SK-N-SH treated with all-trans-retinoic acid at 6 μM for 48 hours (cell line): ENCODE measurements around the gene GALM.

Source experiments
- ATAC-seq: fragments of 200-7000 bp; cut with Tn5 transposase; 3 replicates; pipeline ENCODE4 v1.9.1; 2020; ENCODE audit warnings: mild to moderate bottlenecking, moderate library complexity
- ARNTL ChIP-seq: fragments of 450-650 bp; formaldehyde crosslinking; IDR thresholded peaks from 2 replicates; pipeline ENCODE4 v1.5.0; 2020; ENCODE audit warnings: low read depth, mild to moderate bottlenecking, moderate library complexity, borderline replicate concordance
- BACH2 ChIP-seq: fragments of 250-450 bp; sonication (Bioruptor Pico); IDR thresholded peaks from 2 replicates; pipeline ENCODE4 v1.9.0; 2021; ENCODE audit warnings: mild to moderate bottlenecking, borderline replicate concordance
- CSDC2 ChIP-seq: fragments of 250-450 bp; sonication (Bioruptor Pico); IDR thresholded peaks from 2 replicates; pipeline ENCODE4 v1.5.0; 2020; ENCODE audit warnings: mild to moderate bottlenecking, moderate library complexity
- ESRRG ChIP-seq: fragments of 250-450 bp; sonication (Bioruptor Pico); IDR thresholded peaks from 2 replicates; pipeline ENCODE4 v1.6.1; 2021; ENCODE audit warnings: mild to moderate bottlenecking
- GLIS3 ChIP-seq: fragments of 250-450 bp; sonication (Bioruptor Pico); IDR thresholded peaks from 2 replicates; pipeline ENCODE4 v1.5.0; 2020; ENCODE audit warnings: mild to moderate bottlenecking, moderate library complexity
- ISL1 ChIP-seq: fragments of 250-450 bp; sonication (Bioruptor Pico); IDR thresholded peaks from 2 replicates; pipeline ENCODE4 v2.1.2; 2022; ENCODE audit warnings: mild to moderate bottlenecking, moderate library complexity
- OSR1 ChIP-seq: fragments of 250-450 bp; sonication (Bioruptor Pico); IDR thresholded peaks from 2 replicates; pipeline ENCODE4 v1.8.0; 2022; ENCODE audit warnings: moderate library complexity, mild to moderate bottlenecking, inconsistent platforms
- RARB ChIP-seq: fragments of 250-450 bp; sonication (Bioruptor Pico); IDR thresholded peaks from 2 replicates; pipeline ENCODE4 v1.8.0; 2021; ENCODE audit warnings: mild to moderate bottlenecking, moderate library complexity
- SNAI2 ChIP-seq: fragments of 250-450 bp; sonication (Bioruptor Pico); IDR thresholded peaks from 2 replicates; pipeline ENCODE4 v1.5.0; 2020; ENCODE audit warnings: mild to moderate bottlenecking, moderate library complexity
- ZC3H10 ChIP-seq: fragments of 250-450 bp; sonication (Bioruptor Pico); IDR thresholded peaks from 2 replicates; pipeline ENCODE4 v1.5.1; 2021; ENCODE audit warnings: mild to moderate bottlenecking, moderate library complexity
- ZFP3 ChIP-seq: fragments of 250-450 bp; sonication (Bioruptor Pico); IDR thresholded peaks from 2 replicates; pipeline ENCODE4 v1.5.0; 2020; ENCODE audit warnings: mild to moderate bottlenecking, moderate library complexity
- ZNF565 ChIP-seq: fragments of 450-650 bp; formaldehyde crosslinking; conservative IDR thresholded peaks from 2 replicates; pipeline ENCODE4 v1.5.0; 2020; ENCODE audit warnings: low read depth, mild to moderate bottlenecking, moderate library complexity
- ZNF70 ChIP-seq: fragments of 450-650 bp; formaldehyde crosslinking; IDR thresholded peaks from 2 replicates; pipeline ENCODE4 v1.5.0; 2020; ENCODE audit warnings: mild to moderate bottlenecking, moderate library complexity
- ZNF8 ChIP-seq: fragments of 450-650 bp; formaldehyde crosslinking; IDR thresholded peaks from 2 replicates; pipeline ENCODE4 v1.5.0; 2020; ENCODE audit warnings: mild to moderate bottlenecking, moderate library complexity
- TF ChIP-seq, protein P1 (sequence below): fragments of 250-450 bp; sonication (Bioruptor Pico); IDR thresholded peaks from 2 replicates; pipeline ENCODE4 v1.5.1; 2020; ENCODE audit warnings: low read depth, mild to moderate bottlenecking, moderate library complexity
- TF ChIP-seq, protein P2 (sequence below): fragments of 250-450 bp; sonication (Bioruptor Pico); IDR thresholded peaks from 2 replicates; pipeline ENCODE4 v1.5.0; 2020; ENCODE audit warnings: mild to moderate bottlenecking, moderate library complexity
- TF ChIP-seq, protein P3 (sequence below): fragments of 250-450 bp; sonication (Bioruptor Pico); IDR thresholded peaks from 2 replicates; pipeline ENCODE4 v1.8.0; 2021; ENCODE audit warnings: low read depth, mild to moderate bottlenecking, moderate library complexity, borderline replicate concordance
- TF ChIP-seq, protein P4 (sequence below): fragments of 250-450 bp; sonication (Bioruptor Pico); IDR thresholded peaks from 2 replicates; pipeline ENCODE4 v1.8.0; 2020; ENCODE audit warnings: mild to moderate bottlenecking, moderate library complexity, borderline replicate concordance

Gene GALM

GRCh38 chr2:38748943-38749804, 83.3 kb downstream of the GALM start:
- no peak for TF ChIP-seq ARNTL
- TF ChIP-seq, protein P1, sequence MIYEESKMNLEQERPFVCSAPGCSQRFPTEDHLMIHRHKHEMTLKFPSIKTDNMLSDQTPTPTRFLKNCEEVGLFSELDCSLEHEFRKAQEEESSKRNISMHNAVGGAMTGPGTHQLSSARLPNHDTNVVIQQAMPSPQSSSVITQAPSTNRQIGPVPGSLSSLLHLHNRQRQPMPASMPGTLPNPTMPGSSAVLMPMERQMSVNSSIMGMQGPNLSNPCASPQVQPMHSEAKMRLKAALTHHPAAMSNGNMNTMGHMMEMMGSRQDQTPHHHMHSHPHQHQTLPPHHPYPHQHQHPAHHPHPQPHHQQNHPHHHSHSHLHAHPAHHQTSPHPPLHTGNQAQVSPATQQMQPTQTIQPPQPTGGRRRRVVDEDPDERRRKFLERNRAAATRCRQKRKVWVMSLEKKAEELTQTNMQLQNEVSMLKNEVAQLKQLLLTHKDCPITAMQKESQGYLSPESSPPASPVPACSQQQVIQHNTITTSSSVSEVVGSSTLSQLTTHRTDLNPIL (CRISPR knock-in tag): no peak; the same call in 1 of the 2 replicates
- TF ChIP-seq, protein P2, sequence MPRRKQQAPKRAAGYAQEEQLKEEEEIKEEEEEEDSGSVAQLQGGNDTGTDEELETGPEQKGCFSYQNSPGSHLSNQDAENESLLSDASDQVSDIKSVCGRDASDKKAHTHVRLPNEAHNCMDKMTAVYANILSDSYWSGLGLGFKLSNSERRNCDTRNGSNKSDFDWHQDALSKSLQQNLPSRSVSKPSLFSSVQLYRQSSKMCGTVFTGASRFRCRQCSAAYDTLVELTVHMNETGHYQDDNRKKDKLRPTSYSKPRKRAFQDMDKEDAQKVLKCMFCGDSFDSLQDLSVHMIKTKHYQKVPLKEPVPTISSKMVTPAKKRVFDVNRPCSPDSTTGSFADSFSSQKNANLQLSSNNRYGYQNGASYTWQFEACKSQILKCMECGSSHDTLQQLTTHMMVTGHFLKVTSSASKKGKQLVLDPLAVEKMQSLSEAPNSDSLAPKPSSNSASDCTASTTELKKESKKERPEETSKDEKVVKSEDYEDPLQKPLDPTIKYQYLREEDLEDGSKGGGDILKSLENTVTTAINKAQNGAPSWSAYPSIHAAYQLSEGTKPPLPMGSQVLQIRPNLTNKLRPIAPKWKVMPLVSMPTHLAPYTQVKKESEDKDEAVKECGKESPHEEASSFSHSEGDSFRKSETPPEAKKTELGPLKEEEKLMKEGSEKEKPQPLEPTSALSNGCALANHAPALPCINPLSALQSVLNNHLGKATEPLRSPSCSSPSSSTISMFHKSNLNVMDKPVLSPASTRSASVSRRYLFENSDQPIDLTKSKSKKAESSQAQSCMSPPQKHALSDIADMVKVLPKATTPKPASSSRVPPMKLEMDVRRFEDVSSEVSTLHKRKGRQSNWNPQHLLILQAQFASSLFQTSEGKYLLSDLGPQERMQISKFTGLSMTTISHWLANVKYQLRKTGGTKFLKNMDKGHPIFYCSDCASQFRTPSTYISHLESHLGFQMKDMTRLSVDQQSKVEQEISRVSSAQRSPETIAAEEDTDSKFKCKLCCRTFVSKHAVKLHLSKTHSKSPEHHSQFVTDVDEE (CRISPR knock-in tag): no peak
- TF ChIP-seq, protein P3, sequence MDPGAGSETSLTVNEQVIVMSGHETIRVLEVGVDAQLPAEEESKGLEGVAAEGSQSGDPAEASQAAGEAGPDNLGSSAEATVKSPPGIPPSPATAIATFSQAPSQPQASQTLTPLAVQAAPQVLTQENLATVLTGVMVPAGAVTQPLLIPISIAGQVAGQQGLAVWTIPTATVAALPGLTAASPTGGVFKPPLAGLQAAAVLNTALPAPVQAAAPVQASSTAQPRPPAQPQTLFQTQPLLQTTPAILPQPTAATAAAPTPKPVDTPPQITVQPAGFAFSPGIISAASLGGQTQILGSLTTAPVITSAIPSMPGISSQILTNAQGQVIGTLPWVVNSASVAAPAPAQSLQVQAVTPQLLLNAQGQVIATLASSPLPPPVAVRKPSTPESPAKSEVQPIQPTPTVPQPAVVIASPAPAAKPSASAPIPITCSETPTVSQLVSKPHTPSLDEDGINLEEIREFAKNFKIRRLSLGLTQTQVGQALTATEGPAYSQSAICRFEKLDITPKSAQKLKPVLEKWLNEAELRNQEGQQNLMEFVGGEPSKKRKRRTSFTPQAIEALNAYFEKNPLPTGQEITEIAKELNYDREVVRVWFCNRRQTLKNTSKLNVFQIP (CRISPR knock-in tag): 0 out of 2 replicates have a peak, but pooled peaks have one; percentile 5
- no peak for TF ChIP-seq ZNF70 (CRISPR knock-in tag)
- no peak for TF ChIP-seq SNAI2 (CRISPR knock-in tag)
- no peak for ATAC-seq

DNA sequence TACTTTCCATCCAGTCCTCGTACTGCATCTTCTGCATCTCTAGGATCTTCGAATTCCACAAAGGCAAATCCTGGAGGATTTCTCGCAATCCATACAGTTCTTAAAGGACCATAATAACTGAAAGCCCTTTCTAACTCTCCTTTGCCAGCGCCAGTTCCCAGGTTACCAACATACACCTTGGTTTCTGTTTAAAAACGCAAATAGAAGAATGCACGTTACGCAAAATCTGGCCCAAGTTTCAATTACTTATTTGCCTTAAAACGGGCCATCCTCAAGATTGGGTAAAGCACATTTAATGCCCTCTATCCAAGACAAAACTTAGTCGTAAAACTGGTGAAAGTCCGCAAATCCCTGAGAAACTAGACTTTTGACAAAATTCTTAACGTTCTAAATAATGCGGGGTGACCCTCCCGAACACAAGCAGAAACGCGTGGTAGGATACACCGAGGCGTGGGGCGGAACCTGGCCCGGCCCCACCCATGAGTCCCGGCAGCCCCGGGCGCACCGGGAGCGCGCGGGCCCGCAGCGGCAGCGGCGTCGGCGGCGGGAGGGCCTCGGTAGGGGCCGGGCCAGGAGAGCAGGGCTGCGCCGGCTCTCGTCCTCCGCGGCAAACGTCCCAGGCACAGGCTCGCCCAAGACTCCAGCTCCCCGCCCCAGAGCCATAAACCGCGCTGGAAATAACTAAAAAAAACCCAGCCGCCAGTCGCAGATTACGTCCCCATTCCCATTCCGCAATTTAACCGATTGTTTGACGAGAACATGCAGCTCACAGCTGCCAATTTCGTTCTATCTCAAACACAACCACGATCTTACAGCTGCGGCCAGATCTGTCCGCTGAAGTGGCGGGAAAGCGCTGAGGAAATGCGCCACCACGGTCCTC, 84.3 kb downstream of the GALM start:
- ATAC-seq: peak; percentile 47
- TF ChIP-seq OSR1 (no peak), ZNF8 (CRISPR knock-in tag) (no peak), ISL1 (CRISPR knock-in tag) (no peak), ARNTL (no peak), ESRRG (no peak), CSDC2 (CRISPR knock-in tag) (no peak), GLIS3 (CRISPR knock-in tag) (no peak), ZFP3 (CRISPR knock-in tag) (no peak), ZC3H10 (CRISPR knock-in tag) (no peak), RARB (CRISPR knock-in tag) (no peak), ZNF565 (CRISPR knock-in tag) (no peak), BACH2 (CRISPR knock-in tag) (no peak), SNAI2 (CRISPR knock-in tag) (no peak), ZNF70 (CRISPR knock-in tag) (no peak)
- TF ChIP-seq, protein P2 (CRISPR knock-in tag): no peak
- TF ChIP-seq, protein P3 (CRISPR knock-in tag): no peak
- TF ChIP-seq, protein P4, sequence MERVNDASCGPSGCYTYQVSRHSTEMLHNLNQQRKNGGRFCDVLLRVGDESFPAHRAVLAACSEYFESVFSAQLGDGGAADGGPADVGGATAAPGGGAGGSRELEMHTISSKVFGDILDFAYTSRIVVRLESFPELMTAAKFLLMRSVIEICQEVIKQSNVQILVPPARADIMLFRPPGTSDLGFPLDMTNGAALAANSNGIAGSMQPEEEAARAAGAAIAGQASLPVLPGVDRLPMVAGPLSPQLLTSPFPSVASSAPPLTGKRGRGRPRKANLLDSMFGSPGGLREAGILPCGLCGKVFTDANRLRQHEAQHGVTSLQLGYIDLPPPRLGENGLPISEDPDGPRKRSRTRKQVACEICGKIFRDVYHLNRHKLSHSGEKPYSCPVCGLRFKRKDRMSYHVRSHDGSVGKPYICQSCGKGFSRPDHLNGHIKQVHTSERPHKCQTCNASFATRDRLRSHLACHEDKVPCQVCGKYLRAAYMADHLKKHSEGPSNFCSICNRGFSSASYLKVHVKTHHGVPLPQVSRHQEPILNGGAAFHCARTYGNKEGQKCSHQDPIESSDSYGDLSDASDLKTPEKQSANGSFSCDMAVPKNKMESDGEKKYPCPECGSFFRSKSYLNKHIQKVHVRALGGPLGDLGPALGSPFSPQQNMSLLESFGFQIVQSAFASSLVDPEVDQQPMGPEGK (CRISPR knock-in tag): no peak
- TF ChIP-seq, protein P1 (CRISPR knock-in tag): no peak
